HG02571 (cell line): ENCODE results near the gene SLC34A3.
"Not testable (repeated sequence)": the region's sequence is repeated elsewhere in the genome, so short reads cannot be mapped to it uniquely, and the experiment has no call there.

Source experiments
- ATAC-seq: cut with Tn5 transposase; IDR thresholded peaks from one replicate; pipeline ENCODE4 v1.9.1; 2021; ENCODE audit warnings: mild to moderate bottlenecking, moderate library complexity; ENCODE audit not compliant: unreplicated experiment

Gene SLC34A3

GRCh38 chr9:137254624-137255447 is 24.1 kb downstream of the SLC34A3 start, which contains the start of gene NELFB:
Gene NELFB, plus strand, starts transcription at chr9:137255327.
- peak; percentile 79 for ATAC-seq

DNA sequence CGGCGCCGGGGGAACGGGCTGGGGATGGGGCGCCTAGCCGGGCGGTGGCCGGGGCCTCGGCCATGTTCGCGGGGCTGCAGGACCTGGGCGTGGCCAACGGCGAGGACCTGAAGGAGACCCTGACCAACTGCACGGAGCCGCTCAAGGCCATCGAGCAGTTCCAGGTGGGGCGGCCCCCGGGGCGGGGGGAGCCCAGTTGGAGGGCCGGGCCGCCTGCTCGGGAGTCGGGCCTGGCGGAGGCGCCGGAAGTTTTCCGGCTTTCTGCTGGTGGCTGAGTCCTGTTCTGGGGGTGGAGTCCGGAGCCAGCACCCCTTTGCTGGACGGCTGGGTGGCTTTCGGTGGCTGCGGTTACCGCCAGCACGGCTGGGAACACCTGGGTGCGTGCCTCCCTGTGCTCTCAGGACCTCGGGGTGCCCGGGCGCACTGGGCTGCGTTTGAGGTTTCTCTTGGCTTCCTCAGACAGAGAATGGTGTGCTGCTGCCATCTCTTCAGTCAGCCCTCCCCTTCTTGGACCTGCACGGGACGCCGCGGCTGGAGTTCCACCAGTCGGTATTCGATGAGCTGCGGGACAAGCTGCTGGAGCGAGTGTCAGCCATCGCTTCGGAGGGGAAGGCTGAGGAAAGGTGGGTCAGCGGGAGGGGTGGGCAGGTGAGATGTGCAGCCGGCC is 24.9 kb downstream of the SLC34A3 start:
- ATAC-seq = no peak

DNA sequence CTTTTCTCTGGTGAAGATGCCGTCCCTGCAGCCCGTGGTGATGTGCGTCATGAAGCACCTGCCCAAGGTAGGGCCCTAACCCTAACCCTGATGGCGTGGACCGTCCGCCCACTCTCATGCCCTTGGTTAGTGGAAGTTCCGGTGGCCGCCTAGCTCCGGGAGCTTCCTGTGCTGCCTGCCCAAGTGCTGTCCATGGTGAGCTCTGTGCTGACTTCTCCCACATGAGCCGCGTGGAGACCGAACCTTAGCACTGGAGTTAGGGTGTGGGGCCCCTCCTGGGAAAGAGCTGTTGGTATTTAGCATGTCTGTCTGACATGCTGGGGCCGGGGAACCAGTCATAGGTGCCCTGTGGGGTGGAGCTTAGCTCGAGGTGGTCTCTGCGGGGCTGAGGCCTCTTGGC is 25.7 kb downstream of the SLC34A3 start:
- no peak for ATAC-seq

DNA sequence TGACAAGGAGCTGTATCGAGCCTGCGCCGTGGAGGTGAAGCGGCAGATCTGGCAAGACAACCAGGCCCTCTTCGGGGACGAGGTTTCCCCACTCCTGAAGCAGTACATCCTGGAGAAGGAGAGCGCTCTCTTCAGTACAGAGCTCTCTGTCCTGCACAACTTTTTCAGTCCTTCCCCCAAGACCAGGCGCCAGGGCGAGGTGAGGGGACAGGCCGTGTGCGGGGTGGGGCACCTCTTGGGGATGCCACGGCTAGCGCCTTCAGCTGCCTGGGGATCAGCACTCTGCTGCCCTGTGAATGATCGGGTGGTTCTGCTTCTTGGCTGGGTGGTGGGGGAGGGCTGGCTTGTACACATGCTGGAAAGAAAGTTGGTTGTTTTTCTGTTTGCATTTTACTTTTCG is 26.2 kb downstream of the SLC34A3 start:
- ATAC-seq = no peak

DNA sequence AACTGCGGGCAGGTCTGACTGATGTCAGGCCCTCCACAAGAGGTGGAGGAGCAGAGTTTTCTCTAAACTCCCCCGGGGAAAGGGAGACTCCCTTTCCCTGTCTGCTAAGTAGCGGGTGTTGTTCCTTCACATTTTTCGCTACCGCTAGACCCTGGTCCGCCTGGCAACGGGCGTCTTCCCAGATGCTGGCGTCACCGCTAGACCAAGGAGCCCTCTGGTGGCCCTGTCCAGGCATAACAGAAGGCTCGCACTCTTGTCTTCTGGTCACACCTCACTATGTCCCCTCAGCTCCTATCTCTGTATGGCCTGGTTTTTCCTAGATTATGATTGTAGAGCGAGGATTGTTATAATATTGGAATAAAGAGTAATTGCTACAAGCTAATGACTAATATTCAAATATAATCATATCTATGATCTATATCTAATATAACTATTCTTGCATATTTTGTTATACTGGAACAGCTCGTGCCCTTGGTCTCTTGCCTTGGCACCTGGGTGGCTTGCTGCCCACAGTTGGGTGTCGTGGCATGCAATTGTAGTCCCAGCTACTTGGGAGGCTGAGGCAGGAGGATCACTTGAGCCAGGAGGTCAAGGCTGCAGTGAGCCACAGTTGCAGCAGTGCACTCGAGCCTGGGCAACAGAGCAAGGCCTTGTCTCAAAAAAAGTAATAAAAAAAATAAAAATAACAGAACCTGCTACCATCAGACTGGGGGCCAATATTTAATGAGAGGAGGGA is 31.6 kb downstream of the SLC34A3 start:
- ATAC-seq = not testable (repeated sequence)

GRCh38 chr9:137262909-137263285 is 32.2 kb downstream of the SLC34A3 start:
- ATAC-seq = no peak

GRCh38 chr9:137263506-137263905 is 32.8 kb downstream of the SLC34A3 start:
- no peak for ATAC-seq

GRCh38 chr9:137264067-137264466 is 33.4 kb downstream of the SLC34A3 start:
- no peak for ATAC-seq

DNA sequence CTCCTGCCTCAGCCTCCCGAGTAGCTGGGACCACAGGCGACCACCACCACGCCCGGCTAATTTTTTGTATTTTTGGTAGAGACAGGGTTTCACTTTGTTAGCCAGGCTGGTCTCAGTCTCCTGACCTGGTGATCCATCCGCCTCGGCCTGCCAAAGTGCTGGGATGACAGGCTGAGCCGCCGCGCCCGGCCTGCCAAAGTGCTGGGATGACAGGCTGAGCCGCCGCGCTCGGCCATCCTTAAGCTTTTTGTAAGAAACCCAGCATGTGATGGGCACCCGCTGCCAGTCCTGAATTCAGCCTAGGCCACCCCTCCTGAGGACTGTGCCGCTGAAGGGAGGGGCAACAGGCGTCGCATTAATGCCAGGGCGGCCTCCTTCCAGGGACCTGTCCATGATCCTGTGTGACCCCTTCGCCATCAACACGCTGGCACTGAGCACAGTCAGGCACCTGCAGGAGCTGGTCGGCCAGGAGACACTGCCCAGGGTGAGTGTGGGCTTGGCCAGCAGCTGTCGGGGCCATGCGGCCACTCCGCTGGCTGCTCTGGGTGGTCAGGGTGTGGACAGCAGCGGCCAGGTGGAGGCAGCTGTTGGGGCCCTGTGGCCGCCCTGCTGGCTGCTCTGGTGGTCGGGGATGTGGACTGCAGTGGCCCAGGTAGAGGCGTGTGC is 34.9 kb downstream of the SLC34A3 start:
- ATAC-seq = no peak

GRCh38 chr9:137266162-137266527 is 35.4 kb downstream of the SLC34A3 start:
- ATAC-seq = no peak

DNA sequence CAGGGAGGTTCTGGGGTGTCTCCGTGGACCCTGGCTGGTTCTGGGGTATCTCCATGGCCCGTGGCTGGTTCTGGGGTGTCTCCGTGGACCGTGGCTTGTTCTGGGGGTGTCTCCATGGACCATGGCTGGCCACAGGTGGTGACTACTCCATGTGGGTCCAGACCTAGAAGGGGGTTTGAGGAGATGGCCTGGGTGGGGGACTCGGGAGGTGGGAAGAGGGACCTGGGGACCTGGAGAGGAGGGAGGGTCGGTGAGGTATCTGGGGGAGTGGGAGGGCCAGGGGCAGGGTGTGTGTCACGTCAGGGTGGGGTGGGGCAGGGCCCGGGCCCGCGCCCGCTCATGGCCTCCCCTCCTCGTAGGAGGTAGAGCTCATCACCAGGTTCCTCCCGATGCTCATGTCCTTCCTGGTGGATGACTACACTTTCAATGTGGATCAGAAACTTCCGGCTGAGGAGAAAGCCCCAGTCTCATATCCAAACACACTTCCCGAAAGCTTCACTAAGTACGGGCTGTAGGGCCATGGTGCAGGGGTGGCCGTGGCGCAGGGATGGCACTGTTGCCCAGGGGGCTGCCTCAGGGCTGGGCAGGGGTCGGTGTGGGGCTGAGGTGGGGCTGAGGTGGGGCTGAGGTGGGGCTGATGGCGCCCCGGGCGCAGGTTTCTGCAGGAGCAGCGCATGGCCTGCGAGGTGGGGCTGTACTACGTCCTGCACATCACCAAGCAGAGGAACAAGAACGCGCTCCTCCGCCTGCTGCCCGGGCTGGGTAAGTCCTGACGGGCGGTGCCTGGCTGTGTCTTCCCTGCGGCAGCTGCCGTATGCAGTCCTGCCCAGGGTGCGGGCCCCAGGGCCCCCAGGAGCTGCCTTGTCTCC is 36.1 kb downstream of the SLC34A3 start:
- ATAC-seq = no peak

DNA sequence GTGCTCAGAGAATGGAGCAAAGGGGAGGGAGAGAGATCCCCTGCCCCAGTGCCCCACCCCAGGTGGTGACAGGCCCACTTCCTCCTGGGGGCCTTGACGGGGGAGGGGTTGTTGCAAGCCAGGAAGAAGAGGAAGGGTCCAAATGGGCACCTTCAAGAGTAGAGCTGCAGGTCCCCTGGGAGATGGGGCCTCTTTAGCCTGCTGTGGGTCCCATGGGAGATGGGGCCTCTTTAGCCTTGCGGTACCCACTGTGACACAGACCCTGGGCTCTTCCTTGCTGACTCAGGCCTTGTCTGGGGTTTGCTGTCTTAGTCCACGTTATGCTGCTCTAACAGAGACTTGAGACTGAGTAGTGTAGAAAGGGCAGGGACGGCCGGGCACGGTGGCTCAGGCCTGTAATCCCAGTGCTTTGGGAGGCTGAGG is 37.2 kb downstream of the SLC34A3 start:
- ATAC-seq = no peak

DNA sequence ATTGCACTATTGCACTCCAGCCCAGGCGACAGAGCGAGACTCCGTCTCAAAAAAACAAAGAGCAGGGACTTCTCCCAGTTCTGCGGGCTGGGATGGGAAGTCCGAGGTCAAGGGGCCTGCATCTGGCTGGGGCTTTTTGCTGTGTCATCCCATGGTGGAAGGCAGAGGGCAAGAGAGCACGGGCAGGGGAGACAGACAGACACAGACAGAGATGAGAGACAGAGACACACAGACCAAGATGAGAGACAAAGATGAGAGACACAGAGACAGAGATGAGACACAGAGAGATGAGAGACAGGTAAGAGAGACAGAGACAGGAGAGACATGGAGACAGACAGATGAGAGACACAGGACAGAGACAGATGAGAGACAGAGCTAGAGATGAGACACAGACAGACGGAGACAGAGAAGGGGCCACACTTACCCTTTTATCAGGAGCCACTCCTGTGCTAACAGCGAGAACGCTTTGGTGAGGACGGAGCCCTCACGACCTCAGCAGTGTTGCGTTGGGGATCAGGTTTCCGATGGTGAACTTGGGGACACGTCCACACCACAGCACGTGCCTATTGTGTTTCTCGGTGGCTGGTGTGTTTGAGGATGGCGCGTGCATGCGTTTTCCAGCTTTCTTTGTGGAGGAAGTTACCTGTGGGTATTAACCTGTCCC is 38.0 kb downstream of the SLC34A3 start:
- ATAC-seq = no peak

GRCh38 chr9:137269231-137269772 is 38.6 kb downstream of the SLC34A3 start:
- no peak for ATAC-seq

DNA sequence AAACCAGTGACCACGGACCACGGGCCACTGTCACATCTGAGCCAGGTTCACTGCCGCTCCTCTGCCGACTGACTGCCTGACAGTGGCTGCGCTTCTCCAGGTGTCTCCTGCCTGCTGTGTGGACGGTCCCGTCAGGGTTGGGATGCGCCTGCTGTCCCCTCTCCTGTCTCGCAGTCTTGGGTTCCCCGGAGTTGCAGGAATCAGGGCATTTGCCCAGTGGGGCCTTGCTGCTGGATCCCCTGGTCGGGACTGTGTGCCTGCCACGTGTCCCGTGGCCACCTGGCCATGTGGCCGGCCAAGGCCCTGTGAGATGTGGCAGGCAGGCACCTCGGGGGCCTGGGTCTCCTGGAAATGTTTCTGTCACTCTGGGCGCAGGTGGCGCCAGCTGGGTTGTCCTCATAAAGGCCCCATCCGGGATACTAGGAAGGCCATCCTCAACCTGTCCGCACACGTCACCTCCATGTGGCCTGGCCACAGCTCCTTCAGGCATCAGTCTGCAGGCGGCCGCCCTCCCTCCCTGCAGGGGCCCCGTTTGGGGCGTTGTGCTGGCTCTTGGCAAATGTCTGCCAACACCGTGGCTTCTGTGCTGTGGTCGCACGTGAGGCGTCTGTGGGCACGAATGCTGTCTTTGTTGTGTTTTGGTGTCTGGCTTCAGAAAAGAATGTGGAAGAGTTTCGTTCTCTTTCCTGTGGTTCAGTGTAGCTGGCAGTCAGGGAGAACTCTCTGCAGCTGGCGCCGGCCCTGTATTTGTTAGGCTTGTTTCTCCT is 40.4 kb downstream of the SLC34A3 start:
- ATAC-seq = no peak

- ATAC-seq = no peak
Observed at GRCh38 chr9:137271696-137272076, 41.0 kb downstream of the SLC34A3 start.

- ATAC-seq = no peak
Observed at GRCh38 chr9:137272241-137273094, 41.8 kb downstream of the SLC34A3 start.

DNA sequence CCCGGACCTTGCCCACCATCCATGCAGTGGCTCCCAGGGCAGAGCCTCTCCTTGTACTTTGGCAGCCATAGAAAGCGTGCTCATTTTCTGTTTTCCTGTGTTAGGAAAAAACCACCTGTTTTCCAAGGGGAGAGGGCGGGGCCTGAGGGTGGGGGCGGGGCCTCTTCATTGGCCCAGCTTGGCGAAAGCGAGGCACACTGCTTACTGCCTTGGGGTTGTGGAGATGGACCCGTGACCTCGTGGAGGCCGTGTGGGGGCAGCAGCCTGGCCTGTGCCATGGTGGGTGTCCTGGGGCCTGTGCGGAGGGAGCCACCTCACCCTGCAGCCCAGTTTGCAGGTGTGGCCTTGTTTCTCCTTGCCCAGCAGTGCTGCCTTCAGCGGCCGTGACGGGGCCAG is 42.4 kb downstream of the SLC34A3 start:
- no peak for ATAC-seq
